K562 (cell line): ENCODE results near the gene GPR22. TPM values are rescaled to one million over a fixed set of nuclear protein-coding genes. Genes with fewer than 3 reads are reported as not detected.

Experiments
- ATAC-seq: fragments of 200-7000 bp; cut with Tn5 transposase; 3 replicates; pipeline ENCODE4 v1.9.1; 2020; ENCODE audit warnings: moderate library complexity
- BruUV-seq: library from RNA; stranded (reverse); fragments of 400-500 nt; replicated peaks from 2 replicates; lab custom pipeline; 2021; lab: Mats Ljungman, UMichigan
- CTCF ChIA-PET: fragments of 300-600 bp; formaldehyde crosslinking; extraction: SDS; loops from one replicate; lab custom pipeline; 2021; ENCODE audit warnings: low intra/inter-chr PET ratio; lab: Yijun Ruan, JAX
- POLR2A ChIA-PET: fragments of 300-600, 350-650 bp; sonication (Branson Sonifier 250); formaldehyde crosslinking; extraction: SDS; loops from one replicate; lab custom pipeline; 2021; ENCODE audit warnings: antibody characterized with exemption, inconsistent platforms; lab: Yijun Ruan, JAX
- DNase-seq, 4 experiments: peaks; one replicate each; pipeline versions ENCODE4 v3.0.0 to v3.0.0-alpha.2; 2011 to 2018; ENCODE audit warnings: low spot score in 3 of 4, mixed read lengths in 3 of 4; ENCODE audit errors: extremely low read depth in 1 of 4
- FAIRE-seq: peaks from 2 replicates; lab custom pipeline; 2011; peaks lifted over from hg19 to GRCh38; lab: Jason Lieb, UNC
- H2AFZ ChIP-seq: 2 replicates; pipeline ENCODE4 v1.6.0; 2011; ENCODE audit warnings: low read depth, low read length, control low read depth, inconsistent platforms
- H3K27ac ChIP-seq: fragments of 200-600 bp; 3 replicates; pipeline ENCODE4 v1.8.0; 2011; ENCODE audit warnings: low read depth, mild to moderate bottlenecking, control low read depth, inconsistent platforms, low read length, moderate library complexity, mixed read lengths; ENCODE audit errors: extremely low read depth
- H3K27me3 ChIP-seq, 2 experiments: fragments of 300-600 bp in 1 of 2; 2 replicates in 1 of 2; 3 replicates in 1 of 2; pipeline versions ENCODE4 v1.6.0 to v1.8.0; 2011; ENCODE audit warnings: inconsistent platforms in 2 of 2, low read length in 2 of 2, mild to moderate bottlenecking in 1 of 2, mixed read lengths in 1 of 2, moderate library complexity in 1 of 2; ENCODE audit not compliant: control insufficient read depth in 2 of 2, insufficient read depth in 2 of 2
- H3K36me3 ChIP-seq: fragments of 300-600 bp; 3 replicates; pipeline ENCODE4 v1.8.0; 2011; ENCODE audit warnings: mild to moderate bottlenecking, low read length, inconsistent platforms; ENCODE audit not compliant: control insufficient read depth, insufficient read depth
- H3K4me1 ChIP-seq, 2 experiments: fragments of 200-600 bp in 1 of 2; replicated peaks in 1 of 2; 2 replicates in 1 of 2; 3 replicates in 1 of 2; pipeline versions ENCODE4 v1.5.1 to v1.8.0; 2011; ENCODE audit warnings: inconsistent platforms in 2 of 2, low read length in 2 of 2, mild to moderate bottlenecking in 1 of 2, mixed read lengths in 1 of 2, moderate library complexity in 1 of 2; ENCODE audit not compliant: control insufficient read depth in 2 of 2, insufficient read depth in 2 of 2
- H3K4me2 ChIP-seq: 2 replicates; pipeline ENCODE4 v1.6.1; 2011; ENCODE audit warnings: low read length, control low read depth, inconsistent platforms, mixed read lengths; ENCODE audit not compliant: insufficient read depth
- H3K4me3 ChIP-seq: fragments of 200-600 bp; sonication (generic), shearing (Covaris generic); 2 replicates; pipeline ENCODE4 v1.5.1; 2016; ENCODE audit warnings: control low read depth, inconsistent platforms
- H3K79me2 ChIP-seq: fragments of 200-600 bp; 3 replicates; pipeline ENCODE4 v1.8.0; 2011; ENCODE audit warnings: low read length, inconsistent platforms; ENCODE audit not compliant: control insufficient read depth, insufficient read depth
- H3K9ac ChIP-seq, 2 experiments: 2 replicates each; pipeline versions ENCODE4 v1.6.0 to v1.6.1; 2011; ENCODE audit warnings: low read depth in 2 of 2, low read length in 2 of 2, control low read depth in 1 of 2, inconsistent platforms in 1 of 2, mild to moderate bottlenecking in 1 of 2, mixed read lengths in 1 of 2; ENCODE audit not compliant: insufficient read depth in 1 of 2
- H3K9me1 ChIP-seq: one replicate; pipeline ENCODE4 v1.6.0; 2011; ENCODE audit warnings: inconsistent platforms, mild to moderate bottlenecking, low read length, moderate library complexity; ENCODE audit not compliant: control insufficient read depth, insufficient read depth
- H3K9me3 ChIP-seq: replicated peaks from 2 replicates; pipeline ENCODE4 v1.5.1; 2011; ENCODE audit warnings: low read depth, low read length, inconsistent platforms; ENCODE audit not compliant: control insufficient read depth, insufficient read depth
- H4K20me1 ChIP-seq: replicated peaks from 2 replicates; pipeline ENCODE4 v1.6.1; 2011; ENCODE audit warnings: low read length, inconsistent platforms, mixed read lengths; ENCODE audit not compliant: control insufficient read depth, insufficient read depth
- CREB3L1 ChIP-seq: fragments of 450-650 bp; IDR thresholded peaks from 2 replicates; pipeline ENCODE4 v1.6.1; 2014; ENCODE audit warnings: low read depth, mild to moderate bottlenecking, moderate library complexity, borderline replicate concordance
- DLX4 ChIP-seq: fragments of 250-450 bp; sonication (Bioruptor Pico); IDR thresholded peaks from 2 replicates; pipeline ENCODE4 v1.6.1; 2021; ENCODE audit warnings: mild to moderate bottlenecking
- EP300 ChIP-seq: IDR thresholded peaks from 2 replicates; pipeline ENCODE4 v1.6.1; 2012; ENCODE audit warnings: low read length, improper control_type of control experiment
- FOXJ2 ChIP-seq: fragments of 200-800 bp; sonication (Bioruptor generic); IDR thresholded peaks from 2 replicates; pipeline ENCODE4 v1.6.1; 2016; ENCODE audit warnings: missing genetic modification characterization, missing compliant biosample characterization
- MLX ChIP-seq, 2 experiments: fragments of 450-650 bp in 1 of 2; sonication (generic) in 1 of 2; formaldehyde crosslinking; conservative IDR thresholded peaks; 2 replicates each; pipeline versions ENCODE4 v1.4.0 to v1.8.1; 2020 to 2022; ENCODE audit warnings: mild to moderate bottlenecking in 1 of 2, missing genetic modification reagents in 1 of 2
- SIN3B ChIP-seq: fragments of 450-650 bp; IDR thresholded peaks from 2 replicates; pipeline ENCODE4 v1.6.1; 2017; ENCODE audit warnings: low read depth, mild to moderate bottlenecking, moderate library complexity
- SRSF1 ChIP-seq: fragments of 200-400 bp; formaldehyde crosslinking; IDR thresholded peaks from 2 replicates; pipeline ENCODE4 v1.6.1; 2017; ENCODE audit warnings: mild to moderate bottlenecking, low read depth, low read length, moderate library complexity
- TCF15 ChIP-seq: fragments of 250-450 bp; sonication (Bioruptor Pico); IDR thresholded peaks from 2 replicates; pipeline ENCODE4 v1.8.0; 2022; ENCODE audit warnings: moderate library complexity, mild to moderate bottlenecking, inconsistent platforms
- WHSC1 ChIP-seq: IDR thresholded peaks from one replicate; pipeline ENCODE4 v1.6.1; 2012; ENCODE audit warnings: low read length, control low read depth, inconsistent platforms
- ZNF165 ChIP-seq: fragments of 250-450 bp; sonication (Bioruptor Pico); IDR thresholded peaks from 2 replicates; pipeline ENCODE4 v1.4.0; 2020; ENCODE audit warnings: borderline replicate concordance
- WGBS: fragments of 100-300 bp; shearing (Covaris generic); methylation state at CpG from one replicate; pipeline ENCODE4 v1.1.6; 2016; ENCODE audit warnings: low coverage, mixed read lengths; ENCODE audit not compliant: insufficient coverage; ENCODE audit errors: missing lambda C conversion rate; 5-methylcytosine and 5-hydroxymethylcytosine counted together
- in situ Hi-C: fragments of 300-500 bp; cut with MboI; formaldehyde crosslinking; loops from 4 replicates; pipeline ENCODE4 v1.15.0; 2018; ENCODE audit warnings: inconsistent platforms, mixed read lengths
- intact Hi-C: fragments of 100-400 bp; cut with micrococcal nuclease; formaldehyde crosslinking; loops from 2 replicates; pipeline ENCODE4 v1.14.2; 2022
- polyA plus RNA-seq, 8 experiments: library from polyadenylated mRNA; depleted of rRNA in 4 of 8; stranded (reverse) in 5 of 8; unstranded in 3 of 8; fragments of >200 nt; fragmentation: Nextera tagmentation in 2 of 8; fragmentation: Illumina TruSeq in 1 of 8; extraction: Ambion mirVana in 2 of 8; extraction: Trizol in 1 of 8; gene quantifications; 2 replicates each; pipeline versions ENCODE4 v1.2.1 to v1.2.3, GENCODE V29; 2011 to 2014; ENCODE audit warnings: inconsistent platforms in 1 of 8, missing spikeins in 1 of 8
- total RNA-seq, 7 experiments: library from RNA; depleted of rRNA in 6 of 7; stranded (reverse); fragments of >200 nt in 6 of 7; fragmentation: Illumina TruSeq in 2 of 7; extraction: Trizol in 2 of 7; gene quantifications; 2 replicates each; pipeline versions ENCODE4 v1.2.1 to v1.2.3, GENCODE V29; 2011 to 2021; ENCODE audit warnings: low replicate concordance in 1 of 7

Gene GPR22
- total and polyA plus RNA-seq, 9 of the 15 experiments (the other 6 are each of a cell fraction or from before 2014, with no cell fraction given) = 0.07 to 0.20 TPM; not detected in 7

GRCh38 chr7:107427462-107427861 lies 42.4 kb upstream of the GPR22 start:
- H3K79me2 ChIP-seq = no peaks in the 10 kb centered on the region
- no peak for TF ChIP-seq FOXJ2
- TF ChIP-seq SRSF1 = no peak
- no peak for TF ChIP-seq CREB3L1
- TF ChIP-seq TCF15 (CRISPR knock-in tag) = no peak
- no peak for TF ChIP-seq SIN3B
- TF ChIP-seq DLX4 = no peak
- TF ChIP-seq WHSC1 = no peak
- no peak for TF ChIP-seq ZNF165 (CRISPR knock-in tag)
- TF ChIP-seq EP300 = no peak
- TF ChIP-seq MLX (CRISPR knock-in tag; conservative IDR thresholded peaks at IDR 0.05) = no peak
- no peak overlapping the region for H3K4me3 ChIP-seq
- H3K4me2 ChIP-seq = no peak overlapping the region
- H4K20me1 ChIP-seq = no peaks in the 10 kb centered on the region
- intact Hi-C loops (no loop called here), in situ Hi-C loops (no loop called here)
- H3K9me1 ChIP-seq = no peaks in the 10 kb centered on the region
- FAIRE-seq = no peak
- H3K9me3 ChIP-seq = no peaks in the 10 kb centered on the region
- WGBS = 88% methylated on average over 5 of the region's 5 CpGs
- ATAC-seq = no peak; the same call in 1 of the 3 replicates
- H2AFZ ChIP-seq = no peak overlapping the region
- ChIA-PET CTCF (no interaction called here), POLR2A (interaction anchor here (2.0 kb wide), 1 partner anchor 11 kb away, joined by 7 read pairs; no protein-coding TSS in a partner anchor)
- BruUV-seq = no TSS peak
- H3K27ac ChIP-seq = no peak overlapping the region
- H3K36me3 ChIP-seq = no peaks in the 10 kb centered on the region; the same call in 2 of the 3 replicates
- peaks cover 0 to 3% of the 10 kb centered on the region in 2 experiments; a peak in 1 of 5 replicates for H3K4me1 ChIP-seq
- H3K9ac ChIP-seq = peak overlapping the region in 1 of 2 experiments; percentile 45; a peak in 1 of 4 replicates
- no peaks in the 10 kb centered on the region for H3K27me3 ChIP-seq
- no peak for DNase-seq
